HG03159 (cell line): ENCODE data around the gene CPXM1.

Experiments
- ATAC-seq: cut with Tn5 transposase; IDR thresholded peaks from one replicate; pipeline ENCODE4 v1.9.1; 2021; ENCODE audit warnings: mild to moderate bottlenecking, moderate library complexity; ENCODE audit not compliant: unreplicated experiment

CPXM1 gene

DNA sequence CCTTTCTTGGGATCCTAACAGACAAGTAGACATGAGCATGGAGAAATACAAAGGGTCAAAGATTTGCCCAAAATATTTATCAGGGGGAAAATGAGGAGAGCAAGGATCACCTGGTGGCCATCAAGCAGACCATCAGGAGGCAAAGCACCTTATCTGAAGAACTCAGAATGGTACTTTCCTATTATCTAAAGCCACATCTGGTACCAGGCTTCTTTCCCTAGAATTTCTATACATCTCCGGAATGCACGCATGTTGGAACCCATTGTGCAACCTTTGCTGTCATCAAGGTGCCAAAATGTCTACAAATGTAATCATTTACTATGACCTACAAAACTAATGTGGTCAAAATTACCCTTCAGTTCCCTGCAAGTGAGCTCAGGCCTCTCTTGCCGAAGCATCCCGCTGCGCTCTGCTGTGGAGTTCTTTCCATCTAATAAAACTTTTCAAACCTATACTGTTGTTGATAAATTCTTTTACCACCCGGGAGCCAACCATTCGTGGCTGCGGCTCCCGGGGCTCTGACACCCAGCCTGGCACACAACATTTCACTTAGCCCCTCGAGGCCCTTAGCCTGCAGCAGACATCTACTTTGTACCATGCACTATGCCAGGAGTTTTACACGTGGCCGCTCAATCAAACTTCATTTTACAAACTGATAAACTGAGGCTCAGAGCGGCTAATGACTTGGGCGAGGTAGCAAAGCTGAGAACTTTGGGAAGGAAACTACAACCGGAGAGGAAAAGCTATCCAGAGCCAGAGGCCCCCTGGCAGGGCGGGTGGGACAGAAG is 3.8 kb upstream of the CPXM1 start:
- ATAC-seq: no peak

DNA sequence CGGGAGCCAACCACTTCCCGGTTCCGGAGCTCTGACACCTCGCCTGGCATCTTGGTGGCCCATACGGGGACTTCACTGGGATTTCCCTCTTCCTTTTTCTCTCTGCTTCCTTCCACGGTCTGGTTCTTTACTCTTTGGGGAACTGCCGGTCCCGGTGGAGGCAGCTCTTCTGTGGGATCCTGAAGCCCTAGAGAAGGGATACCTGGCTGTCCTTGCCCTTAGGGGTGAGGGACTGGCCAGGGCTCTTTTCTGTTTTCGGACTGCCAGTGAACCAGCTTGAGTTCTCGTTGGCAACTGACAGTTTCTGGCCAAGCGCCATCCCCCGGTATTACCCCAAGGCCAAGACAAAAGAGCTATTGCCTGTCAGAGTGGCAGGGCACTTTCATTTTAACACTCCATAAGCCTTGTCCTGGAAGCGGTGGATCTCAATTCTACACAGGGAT is 880 bp upstream of the CPXM1 start:
- peak; percentile 20 for ATAC-seq

DNA sequence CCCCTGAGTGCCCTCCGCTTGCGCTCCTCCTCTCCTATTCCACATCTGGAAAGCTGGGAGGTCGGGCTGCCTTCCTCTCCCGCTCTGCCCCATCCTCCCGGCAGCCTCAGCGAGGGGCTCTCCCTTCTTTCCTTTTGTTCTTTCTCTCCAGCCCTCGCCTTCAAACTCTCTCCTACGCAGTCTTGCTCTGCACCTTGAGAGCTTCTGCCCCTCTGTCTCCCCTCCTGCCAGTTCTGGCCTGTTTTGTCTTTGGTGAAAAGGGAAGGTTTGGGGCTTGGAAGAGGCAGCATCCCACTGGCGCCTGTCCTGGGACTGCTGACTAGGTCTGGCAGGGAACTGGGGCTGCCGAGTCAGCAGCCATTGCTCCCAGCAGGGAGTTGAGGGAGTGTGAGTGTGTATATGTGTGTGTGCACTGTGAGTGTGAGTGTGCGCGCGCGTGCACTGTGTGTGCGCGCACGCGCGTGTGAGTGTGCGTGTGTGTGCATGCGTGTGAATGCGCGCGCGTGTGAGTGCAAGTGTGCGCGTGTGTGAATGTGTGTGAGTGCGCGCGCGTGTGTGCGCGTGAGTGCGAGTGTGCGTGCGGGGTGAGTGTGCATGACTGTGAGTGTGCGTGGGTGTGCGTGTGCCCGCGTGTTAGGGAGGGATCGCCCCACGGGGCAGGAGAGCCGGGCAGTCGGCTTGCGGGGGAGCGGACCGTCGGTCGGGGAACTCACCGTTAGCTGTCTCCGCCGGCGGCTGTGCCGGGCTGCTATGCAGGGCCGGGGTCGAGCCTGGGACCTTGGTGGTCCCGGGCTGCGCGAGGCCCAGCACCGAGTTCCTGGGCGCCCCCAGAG is 523 bp downstream of the CPXM1 start:
- peak; percentile 15 for ATAC-seq

DNA sequence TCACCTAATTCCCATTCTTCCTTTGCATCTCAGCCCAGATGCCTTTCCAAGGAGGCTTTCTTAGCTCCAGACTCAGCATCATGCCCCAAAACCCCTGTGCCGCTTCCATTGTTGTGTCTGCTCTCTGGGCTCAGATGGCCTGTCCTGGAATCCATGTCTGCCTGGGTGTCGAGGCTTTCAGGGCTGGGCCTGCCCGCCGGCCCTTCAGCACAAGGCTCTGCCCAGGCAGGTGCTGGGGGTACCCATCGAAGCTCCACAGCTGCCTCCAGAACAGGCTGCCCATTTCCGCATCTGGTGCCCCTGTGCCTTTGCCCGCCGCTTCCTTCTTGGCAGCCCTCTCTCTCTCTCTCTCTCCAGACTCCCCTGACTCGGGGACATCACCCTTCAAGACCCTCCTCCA is 1.2 kb downstream of the CPXM1 start:
- no peak for ATAC-seq

DNA sequence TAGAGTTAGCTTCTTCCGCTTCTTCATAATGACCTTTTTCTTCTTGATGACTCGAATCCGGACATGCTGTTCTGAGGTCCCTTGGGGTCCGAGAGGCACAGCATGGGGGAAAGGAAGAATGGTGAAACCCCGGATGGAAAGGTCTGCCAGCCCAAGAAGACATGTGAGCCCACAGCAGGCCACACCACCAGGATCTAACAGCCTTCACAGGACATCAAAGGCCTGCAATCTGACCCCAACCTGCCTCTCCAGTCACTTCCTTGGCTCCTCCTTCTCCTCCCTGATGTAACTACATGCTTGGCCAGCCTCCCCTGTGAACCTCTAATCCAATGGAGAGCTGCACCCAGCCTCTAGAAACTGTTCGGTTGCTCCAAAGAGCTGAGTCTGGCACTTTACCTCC is 1.6 kb downstream of the CPXM1 start:
- ATAC-seq: no peak

DNA sequence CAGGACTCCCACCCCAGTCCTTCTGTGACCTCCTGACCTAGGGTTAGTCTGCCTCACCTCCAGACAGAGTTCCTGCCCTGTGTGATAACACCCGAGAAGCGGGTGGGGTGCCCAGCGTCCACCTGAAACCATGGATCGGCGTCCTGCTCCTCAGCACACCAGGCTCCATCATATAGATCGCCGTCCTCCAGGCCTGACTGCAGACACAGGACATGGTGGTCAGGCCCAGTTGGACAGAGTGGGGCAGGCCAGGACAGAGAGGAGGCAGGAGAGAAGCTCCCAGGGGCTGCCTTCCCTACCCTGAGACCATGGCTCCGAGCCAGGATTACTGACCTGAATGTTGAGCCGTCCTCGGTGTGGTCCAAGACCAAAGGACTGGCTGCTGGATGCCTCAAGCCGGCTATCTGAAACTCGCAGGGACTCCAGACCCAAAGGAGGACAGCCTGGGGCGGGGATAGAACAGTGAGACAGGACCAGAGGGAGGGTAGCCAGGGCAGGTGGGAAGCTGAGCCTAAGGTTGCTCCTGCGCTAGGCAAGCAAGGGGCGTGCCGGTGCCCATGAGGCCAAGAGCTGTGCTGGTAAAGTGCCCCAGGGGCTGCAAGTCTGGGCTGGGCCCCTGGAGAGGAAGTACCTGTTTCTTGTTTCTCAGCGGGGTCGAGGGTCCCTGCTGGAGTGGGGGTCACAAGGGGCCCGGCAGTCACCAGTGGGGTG is 2.2 kb downstream of the CPXM1 start:
- ATAC-seq: no peak

DNA sequence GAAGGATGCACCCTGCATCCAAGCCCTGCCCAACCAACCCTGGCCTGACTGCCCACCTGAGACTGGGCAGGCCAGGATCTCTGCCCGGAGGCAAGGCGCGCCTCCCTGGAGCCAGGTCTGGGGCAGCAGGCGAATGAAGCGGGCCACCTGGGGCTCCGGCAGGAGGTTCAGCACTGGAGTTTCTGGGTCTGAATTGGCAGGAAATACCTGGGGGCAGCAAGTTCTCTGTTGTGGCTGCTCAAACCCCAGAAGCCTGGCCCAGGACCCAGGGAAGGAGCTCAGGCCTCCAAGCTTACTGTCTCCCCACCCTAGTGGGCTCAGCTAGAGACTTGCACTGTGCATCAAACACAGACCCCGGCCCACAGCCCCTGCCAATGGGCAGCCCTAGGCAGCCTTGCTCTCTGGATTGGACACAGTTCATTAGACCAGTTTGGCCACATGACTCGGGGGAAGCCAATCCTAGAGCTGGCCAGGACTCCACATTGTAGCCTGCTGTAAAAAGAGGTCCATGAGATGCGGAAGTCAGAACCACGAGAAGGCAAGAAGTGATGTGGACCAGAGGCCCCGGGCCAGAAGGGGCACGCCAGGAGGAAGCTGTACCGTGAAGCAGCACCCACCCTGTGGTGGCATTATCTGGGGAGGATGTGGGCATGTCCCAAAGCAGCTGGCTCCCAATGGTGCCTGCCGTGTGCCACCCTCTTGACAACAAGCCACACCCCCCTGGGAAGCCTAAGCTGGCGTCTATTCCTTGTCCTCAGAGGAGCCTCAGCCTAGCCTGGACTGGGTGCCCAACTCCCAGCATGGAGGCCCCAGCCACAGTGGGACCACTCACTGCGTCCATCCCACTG is 3.1 kb downstream of the CPXM1 start:
- ATAC-seq: no peak

DNA sequence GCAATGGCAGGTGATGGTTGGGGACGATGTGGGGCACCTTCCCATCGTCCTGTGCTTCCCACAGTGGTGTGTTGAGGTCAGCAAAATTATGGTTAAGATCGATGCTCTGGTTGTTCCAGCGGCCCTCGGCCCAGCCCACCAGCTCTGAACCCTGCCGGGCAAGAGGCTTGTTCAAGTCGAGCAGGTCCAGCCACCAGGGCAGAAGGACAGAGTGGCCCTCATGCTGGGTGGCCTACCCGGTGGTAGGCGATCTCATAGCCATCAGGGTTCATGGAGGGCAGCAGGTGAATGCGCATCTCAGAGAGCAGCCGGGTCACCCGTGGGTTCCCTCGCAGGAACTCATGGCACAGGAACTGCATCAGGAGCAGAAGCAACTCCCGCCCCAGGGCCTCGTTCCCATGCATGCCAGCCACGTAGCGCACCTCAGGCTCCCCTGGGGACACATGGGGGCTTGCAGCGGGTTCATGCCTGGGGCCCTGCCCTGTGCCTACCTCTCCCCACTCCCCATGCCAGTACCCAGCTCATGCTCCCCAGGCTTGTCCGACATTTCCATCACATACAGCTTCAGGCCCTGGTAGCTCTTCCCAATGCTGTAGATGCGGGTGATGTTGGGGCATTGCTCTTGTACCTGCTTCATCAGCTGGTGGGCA is 4.3 kb downstream of the CPXM1 start:
- no peak for ATAC-seq

DNA sequence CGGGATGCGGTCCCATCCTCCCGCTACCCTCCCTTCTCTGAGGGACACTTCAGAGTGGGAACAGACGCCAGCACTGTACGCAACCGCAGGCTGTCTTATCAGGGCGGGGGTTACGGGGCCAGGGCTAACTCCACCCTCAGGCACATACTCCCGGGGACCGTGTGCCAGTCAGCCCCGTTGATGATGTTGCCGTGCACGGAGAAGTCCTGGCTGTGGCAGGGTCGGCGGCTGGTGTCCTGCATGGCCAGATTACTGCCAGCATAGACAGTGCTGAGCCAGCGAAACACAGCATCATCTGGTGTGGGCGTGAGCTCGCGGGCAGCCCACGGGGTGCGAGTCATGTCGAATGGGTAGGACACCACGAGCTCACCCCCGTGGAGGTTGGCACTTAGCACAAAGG is 5.0 kb downstream of the CPXM1 start:
- no peak for ATAC-seq

DNA sequence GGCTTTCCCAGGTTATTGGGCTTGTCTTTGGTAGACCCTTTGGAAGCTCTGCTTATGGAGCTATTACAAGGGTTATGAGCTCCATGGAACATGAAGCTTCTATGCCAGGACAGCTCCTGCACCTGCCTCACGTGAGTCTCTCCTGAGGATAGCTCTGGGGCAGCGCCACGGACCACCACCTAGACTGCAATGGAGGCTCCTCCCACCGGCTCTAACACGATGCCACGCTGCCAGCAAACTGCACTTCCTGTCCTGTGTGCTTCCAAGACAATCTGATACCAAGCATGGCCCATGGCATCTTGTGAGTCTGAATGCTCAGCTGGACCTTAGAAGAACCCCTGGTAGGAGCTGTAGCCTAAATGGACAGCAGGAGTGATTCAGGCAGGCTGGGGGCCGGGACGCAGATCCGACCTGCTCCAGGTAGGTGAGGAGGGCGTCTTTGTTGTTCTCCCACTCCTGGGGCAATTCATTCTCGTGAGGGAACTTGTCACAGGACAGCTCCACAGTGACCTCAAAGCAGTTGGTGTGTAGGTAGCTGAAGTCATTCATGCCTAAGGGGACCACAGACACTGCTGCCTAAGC is 5.5 kb downstream of the CPXM1 start:
- ATAC-seq: no peak

DNA sequence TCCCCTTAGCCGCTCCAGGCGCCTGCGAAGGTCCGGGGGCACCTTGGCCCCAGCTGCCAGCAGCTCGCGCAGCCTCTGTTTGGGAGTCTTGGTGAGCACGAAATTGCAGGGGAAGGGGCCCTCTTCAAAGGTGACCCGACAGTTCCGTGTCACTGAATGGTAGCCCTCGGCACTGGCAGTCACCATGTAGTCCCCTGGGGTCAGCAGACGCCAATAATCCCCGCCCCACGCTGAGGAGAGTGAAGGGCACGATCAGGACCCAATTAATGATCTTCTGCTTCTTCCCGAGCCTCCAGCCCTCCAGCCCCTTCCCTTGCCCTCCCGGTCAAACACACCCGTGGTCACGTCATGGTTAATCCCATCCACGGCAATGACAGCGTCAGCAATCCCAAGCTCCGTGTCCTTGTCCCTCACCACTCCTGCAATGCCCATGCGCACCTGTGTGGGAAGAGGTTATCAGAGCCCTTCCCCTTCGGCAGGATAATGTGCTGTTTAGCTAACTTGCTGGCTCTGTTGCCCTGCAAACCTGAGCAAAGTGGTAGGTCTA is 6.2 kb downstream of the CPXM1 start:
- no peak for ATAC-seq

DNA sequence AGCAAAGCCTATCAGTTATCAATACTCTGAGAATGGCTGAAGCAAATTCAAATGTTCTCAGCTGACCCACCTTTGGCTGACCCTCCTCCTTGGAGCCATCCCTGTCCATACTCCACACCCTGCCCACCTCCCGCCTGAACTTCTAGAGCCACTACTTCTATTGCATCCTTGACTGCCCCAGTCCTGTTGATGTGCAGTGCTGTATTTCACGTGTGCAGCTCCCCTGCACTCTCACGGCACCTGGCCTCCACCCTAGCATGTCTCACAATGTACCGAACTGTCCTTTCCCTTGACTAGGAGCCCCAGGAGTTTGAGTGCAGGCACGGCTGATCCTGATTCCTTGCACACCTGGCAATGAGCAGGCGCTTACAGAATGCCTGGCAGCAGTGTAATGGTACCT is 7.0 kb downstream of the CPXM1 start:
- no peak for ATAC-seq

DNA sequence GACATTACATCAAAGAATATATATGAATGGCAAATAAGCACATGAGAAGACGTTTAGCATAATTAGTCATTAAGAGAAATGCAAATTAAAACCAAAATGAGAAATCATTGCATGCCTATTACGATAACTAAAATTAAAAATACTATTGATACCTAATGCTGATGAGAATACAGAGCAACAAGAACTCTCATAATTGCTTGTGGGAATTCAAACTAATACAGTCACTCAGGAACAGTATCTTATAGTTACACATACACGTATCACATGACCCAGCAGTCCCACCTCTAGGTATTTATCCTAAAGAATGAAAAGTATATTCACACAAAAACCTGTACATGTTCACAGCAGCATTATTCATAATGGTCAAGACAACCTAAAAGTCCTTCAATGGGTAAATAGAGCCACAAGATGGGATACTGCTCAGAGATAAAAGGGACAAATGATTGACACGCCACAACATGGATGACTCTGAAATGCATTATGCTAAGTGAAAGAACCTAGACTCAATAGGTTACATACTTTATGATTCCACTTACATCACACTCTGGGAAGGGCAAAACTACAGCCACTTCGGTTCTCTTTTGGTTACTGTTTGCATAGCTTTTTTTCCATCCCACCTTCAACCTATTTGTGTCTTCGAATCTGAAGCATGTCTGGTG is 16.4 kb downstream of the CPXM1 start:
- no peak for ATAC-seq

DNA sequence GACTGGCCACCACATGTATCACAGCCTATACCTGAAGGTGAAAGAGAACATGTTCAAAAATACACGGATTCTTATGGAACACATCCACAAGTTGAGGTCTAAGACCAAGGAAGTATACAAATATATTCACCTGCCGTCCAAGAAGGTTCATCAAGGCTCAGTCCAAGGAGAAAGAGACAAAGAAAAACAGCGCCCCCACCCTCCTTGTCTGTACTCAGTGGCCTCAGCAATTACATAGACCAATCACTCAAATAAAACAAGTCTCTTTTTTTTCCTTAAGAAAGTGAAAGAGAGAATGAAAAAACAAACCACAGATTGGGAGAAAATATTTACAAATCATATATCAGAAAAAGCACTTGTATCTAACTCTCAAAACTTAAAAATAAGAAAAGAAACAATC is 19.5 kb downstream of the CPXM1 start:
- no peak for ATAC-seq

DNA sequence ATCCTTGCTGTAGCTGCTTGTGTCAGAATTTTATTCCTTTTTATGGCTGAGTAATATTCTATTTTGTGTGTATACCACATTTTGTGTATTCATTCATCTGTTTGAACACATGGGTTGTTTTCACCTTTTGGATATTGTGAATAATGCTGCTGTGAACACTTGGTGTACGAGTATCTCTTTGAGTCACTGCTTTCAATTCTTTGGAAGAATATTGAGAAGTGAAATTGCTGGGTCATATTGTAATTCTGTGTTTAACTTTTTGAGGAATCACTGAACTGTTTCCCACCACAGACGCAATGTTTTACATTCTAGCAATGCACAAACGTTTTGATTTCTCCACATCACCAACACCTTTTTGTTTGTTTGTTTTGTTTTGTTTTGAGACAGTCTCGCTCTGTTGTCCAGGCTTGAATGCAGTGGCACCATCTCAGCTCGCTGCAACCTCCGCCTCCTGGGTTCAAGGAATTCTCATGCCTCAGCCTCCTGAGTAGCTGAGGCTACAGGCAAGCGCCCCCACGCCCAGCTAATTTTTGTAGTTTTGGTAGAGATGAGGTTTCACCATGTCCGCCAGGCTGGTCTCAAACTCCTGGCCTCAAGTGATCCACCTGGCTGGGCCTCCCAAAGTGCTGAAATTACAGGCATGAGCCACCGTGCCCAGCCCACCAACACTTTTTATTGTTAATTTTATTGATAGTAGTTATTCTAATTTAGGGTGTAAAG is 21.7 kb downstream of the CPXM1 start:
- no peak for ATAC-seq

DNA sequence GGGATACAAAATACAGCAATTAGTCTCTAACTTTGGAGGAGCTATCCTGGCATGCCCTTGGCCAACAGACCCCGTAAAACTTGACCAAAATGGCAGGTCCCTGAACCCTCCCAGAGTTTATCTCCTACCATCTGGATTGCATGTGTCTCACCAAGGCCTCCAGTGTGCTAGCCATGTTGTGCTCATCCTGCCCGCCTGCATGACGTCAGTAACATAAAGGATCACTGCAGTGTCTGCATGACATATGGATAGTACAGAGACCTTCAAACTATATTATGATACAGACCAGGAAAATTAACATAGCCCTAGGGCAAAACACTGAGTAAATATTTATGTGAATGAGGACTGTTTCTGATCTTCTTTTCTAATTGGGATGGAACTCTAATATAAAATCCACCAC is 25.3 kb downstream of the CPXM1 start:
- no peak for ATAC-seq

DNA sequence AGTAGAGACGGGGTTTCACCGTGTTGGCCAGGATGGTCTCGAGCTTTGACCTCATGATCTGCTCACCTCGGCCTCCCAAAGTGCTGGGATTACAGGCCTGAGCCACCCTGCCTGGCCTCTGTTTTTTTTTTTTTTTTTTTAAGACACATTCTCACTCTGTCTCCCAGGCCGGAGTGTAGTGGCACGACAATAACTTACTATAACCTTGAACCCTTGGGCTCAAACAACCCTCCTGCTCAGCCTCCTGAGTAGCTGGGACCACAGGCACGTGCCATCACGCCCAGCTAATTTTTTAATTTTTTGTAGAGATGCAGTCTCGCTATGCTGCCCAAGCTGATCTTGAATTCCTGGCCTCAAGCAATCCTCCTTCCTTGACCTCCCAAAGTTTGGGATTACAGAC is 26.6 kb downstream of the CPXM1 start:
- ATAC-seq: no peak

DNA sequence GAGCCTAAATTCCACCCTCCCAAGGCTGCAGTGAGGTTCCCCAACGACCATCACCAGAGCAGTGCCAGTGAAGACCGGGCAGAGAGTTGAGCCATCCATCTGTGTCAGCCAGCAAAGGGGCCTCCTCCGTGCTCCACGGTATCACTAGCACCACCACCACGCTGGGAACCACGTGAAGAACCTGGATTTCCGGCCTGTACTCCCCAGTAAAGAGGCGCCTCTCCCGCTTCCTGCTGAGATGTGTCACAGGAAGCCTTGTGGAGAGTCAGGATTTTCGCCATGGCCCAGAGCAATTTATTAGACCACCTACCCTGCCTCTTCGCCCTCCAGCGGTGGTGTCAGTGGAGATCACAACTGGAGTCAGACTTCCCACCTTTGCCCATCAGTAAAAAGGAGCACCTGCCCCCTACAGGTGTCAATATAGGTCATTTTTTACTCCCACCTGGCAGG is 28.8 kb downstream of the CPXM1 start:
- ATAC-seq: no peak
